ENCODE measurements around the gene MAB21L3. TPM values are rescaled to one million over a fixed set of nuclear protein-coding genes. Genes with fewer than 3 reads are reported as not detected.

MAB21L3 gene
- total and polyA plus RNA-seq, 2 of the 13 experiments (the other 11 are each of a cell fraction or from before 2014, with no cell fraction given), result 0.55 to 4.1 TPM

- TF ChIP-seq ETV5 (CRISPR knock-in tag; IDR thresholded peaks at IDR 0.05; ENCODE audit: borderline replicate concordance) (peak; percentile 45; the same call in 1 of the 2 replicates), ZNF232 (CRISPR knock-in tag; IDR thresholded peaks at IDR 0.05; ENCODE audit: borderline replicate concordance) (no peak), ZNF75D (CRISPR knock-in tag; IDR thresholded peaks at IDR 0.05; ENCODE audit: borderline replicate concordance) (no peak), NONO (IDR thresholded peaks at IDR 0.05) (no peak), NONO (CRISPR knock-in tag; conservative IDR thresholded peaks at IDR 0.05) (peak; percentile 58), SNAPC2 (CRISPR knock-in tag; IDR thresholded peaks at IDR 0.05) (no peak), ZNF382 (CRISPR knock-in tag; IDR thresholded peaks at IDR 0.05; ENCODE audit: borderline replicate concordance) (no peak), CTCF (CRISPR knock-in tag; IDR thresholded peaks at IDR 0.05) (peak; percentile 81), ZNF773 (CRISPR knock-in tag; IDR thresholded peaks at IDR 0.05; ENCODE audit: borderline replicate concordance) (no peak), SRSF4 (IDR thresholded peaks at IDR 0.05; ENCODE audit: low read depth, low read length, poor library complexity, severe bottlenecking) (no peak), PAX8 (CRISPR knock-in tag; IDR thresholded peaks at IDR 0.05; ENCODE audit: borderline replicate concordance) (no peak), ZSCAN31 (CRISPR knock-in tag; IDR thresholded peaks at IDR 0.05; ENCODE audit: low read depth) (0 out of 2 replicates have a peak, but pooled peaks have one; percentile 23), KDM5B (CRISPR knock-in tag; IDR thresholded peaks at IDR 0.05; ENCODE audit: borderline replicate concordance) (no peak), ZNF501 (CRISPR knock-in tag; IDR thresholded peaks at IDR 0.05) (0 out of 2 replicates have a peak, but pooled peaks have one; percentile 24), ZMAT3 (CRISPR knock-in tag; conservative IDR thresholded peaks at IDR 0.05) (no peak), ZNF577 (CRISPR knock-in tag; IDR thresholded peaks at IDR 0.05; ENCODE audit: borderline replicate concordance, low read depth) (no peak), THRA (CRISPR knock-in tag; IDR thresholded peaks at IDR 0.05; ENCODE audit: borderline replicate concordance) (peak; percentile 63; the same call in 1 of the 2 replicates), MAX (IDR thresholded peaks at IDR 0.05) (peak; percentile 30), ETV6 (CRISPR knock-in tag; conservative IDR thresholded peaks at IDR 0.05) (no peak), POLR2A (IDR thresholded peaks at IDR 0.05; ENCODE audit: insufficient read depth in 1 of 2, low read depth in 2 of 2, low read length in 2 of 2) (0 out of 4 replicates have a peak, but pooled peaks of 1 of the 2 experiments have one; percentile 20), YY1 (IDR thresholded peaks at IDR 0.05; ENCODE audit: insufficient read depth, insufficient replicate concordance, low read depth, low read length) (peak; percentile 48), EP300 (IDR thresholded peaks at IDR 0.05; ENCODE audit: low read depth in 2 of 2, low read length in 2 of 2) (no peak), EP300 (CRISPR knock-in tag; IDR thresholded peaks at IDR 0.05; ENCODE audit: borderline replicate concordance) (no peak), IRF2 (CRISPR knock-in tag; IDR thresholded peaks at IDR 0.05) (no peak), ZNF850 (CRISPR knock-in tag; conservative IDR thresholded peaks at IDR 0.05) (0 out of 2 replicates have a peak, but pooled peaks have one; percentile 29), BHLHE40 (IDR thresholded peaks at IDR 0.05; ENCODE audit: low read length) (no peak), GABPA (IDR thresholded peaks at IDR 0.05; ENCODE audit: low read depth, low read length) (no peak), GABPA (CRISPR knock-in tag; IDR thresholded peaks at IDR 0.05; ENCODE audit: low read depth) (no peak), ZNF7 (CRISPR knock-in tag; IDR thresholded peaks at IDR 0.05) (no peak)
These were observed 40.8 kb downstream of the MAB21L3 start (continued) for GRCh38 chr1:116151739-116152576.
